Measurements from ENCODE around the gene RPP21. TPM values are rescaled to one million over a fixed set of nuclear protein-coding genes. Genes with fewer than 3 reads are reported as not detected.

The RPP21 gene
- total RNA-seq, 4 donors from 2014 or later: 71.4 to 106 (median 91.1) TPM

- WGBS: 83% methylated on average over 3 of the region's 3 CpGs
- Histone ChIP-seq H3K4me3 (no peak overlapping the region), H3K36me3 (peaks cover 70% of the 10 kb centered on the region)
These were observed 13.0 kb upstream of the RPP21 start for GRCh38 chr6:30331981-30332380.

GRCh38 chr6:30334075-30334783 lies 10.7 kb upstream of the RPP21 start:
- WGBS: 91% methylated on average over 2 of the region's 2 CpGs
- no peak for TF ChIP-seq EP300 (IDR thresholded peaks at IDR 0.05)
- TF ChIP-seq POLR2A (IDR thresholded peaks at IDR 0.05): no peak
- TF ChIP-seq, protein P1, sequence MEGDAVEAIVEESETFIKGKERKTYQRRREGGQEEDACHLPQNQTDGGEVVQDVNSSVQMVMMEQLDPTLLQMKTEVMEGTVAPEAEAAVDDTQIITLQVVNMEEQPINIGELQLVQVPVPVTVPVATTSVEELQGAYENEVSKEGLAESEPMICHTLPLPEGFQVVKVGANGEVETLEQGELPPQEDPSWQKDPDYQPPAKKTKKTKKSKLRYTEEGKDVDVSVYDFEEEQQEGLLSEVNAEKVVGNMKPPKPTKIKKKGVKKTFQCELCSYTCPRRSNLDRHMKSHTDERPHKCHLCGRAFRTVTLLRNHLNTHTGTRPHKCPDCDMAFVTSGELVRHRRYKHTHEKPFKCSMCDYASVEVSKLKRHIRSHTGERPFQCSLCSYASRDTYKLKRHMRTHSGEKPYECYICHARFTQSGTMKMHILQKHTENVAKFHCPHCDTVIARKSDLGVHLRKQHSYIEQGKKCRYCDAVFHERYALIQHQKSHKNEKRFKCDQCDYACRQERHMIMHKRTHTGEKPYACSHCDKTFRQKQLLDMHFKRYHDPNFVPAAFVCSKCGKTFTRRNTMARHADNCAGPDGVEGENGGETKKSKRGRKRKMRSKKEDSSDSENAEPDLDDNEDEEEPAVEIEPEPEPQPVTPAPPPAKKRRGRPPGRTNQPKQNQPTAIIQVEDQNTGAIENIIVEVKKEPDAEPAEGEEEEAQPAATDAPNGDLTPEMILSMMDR (IDR thresholded peaks at IDR 0.05): no peak
- no peak for TF ChIP-seq POLR2AphosphoS5 (IDR thresholded peaks at IDR 0.05)
- H3K9me3 ChIP-seq: no peaks in the 10 kb centered on the region

More at GRCh38 chr6:30331981-30332380, 13.0 kb upstream of the RPP21 start:
- peaks cover 6% of the 10 kb centered on the region for H3K4me1 ChIP-seq
- no peaks in the 10 kb centered on the region for H3K27me3 ChIP-seq
- H3K9me3 ChIP-seq: no peaks in the 10 kb centered on the region
- no peak for DNase-seq (ENCODE audit: low spot score in 2 of 2)
- TF ChIP-seq POLR2A (IDR thresholded peaks at IDR 0.05) (no peak), POLR2AphosphoS5 (IDR thresholded peaks at IDR 0.05) (no peak), EP300 (IDR thresholded peaks at IDR 0.05) (no peak)
- TF ChIP-seq, protein P1 (IDR thresholded peaks at IDR 0.05): no peak
- no peak overlapping the region for H3K27ac ChIP-seq

GRCh38 chr6:30340589-30341054 lies 4.3 kb upstream of the RPP21 start:
- no peak for DNase-seq (ENCODE audit: low spot score in 2 of 2)
- peaks cover 63% of the 10 kb centered on the region for H3K36me3 ChIP-seq
- H3K4me3 ChIP-seq: no peak overlapping the region
- H3K27me3 ChIP-seq: no peaks in the 10 kb centered on the region
- peaks cover 6% of the 10 kb centered on the region for H3K4me1 ChIP-seq
- WGBS: 86% methylated on average over 6 of the region's 6 CpGs
- TF ChIP-seq EP300 (IDR thresholded peaks at IDR 0.05): no peak
- no peak for TF ChIP-seq POLR2A (IDR thresholded peaks at IDR 0.05)
- no peak for TF ChIP-seq POLR2AphosphoS5 (IDR thresholded peaks at IDR 0.05)
- TF ChIP-seq, protein P1 (IDR thresholded peaks at IDR 0.05): no peak
- H3K27ac ChIP-seq: no peak overlapping the region
- no peaks in the 10 kb centered on the region for H3K9me3 ChIP-seq

More at GRCh38 chr6:30334075-30334783, 10.7 kb upstream of the RPP21 start:
- DNase-seq (ENCODE audit: low spot score in 2 of 2): no peak
- H3K4me1 ChIP-seq: no peaks in the 10 kb centered on the region
- peaks cover 88% of the 10 kb centered on the region for H3K36me3 ChIP-seq
- H3K4me3 ChIP-seq: no peak overlapping the region
- no peaks in the 10 kb centered on the region for H3K27me3 ChIP-seq
- H3K27ac ChIP-seq: no peak overlapping the region

GRCh38 chr6:30341218-30341617 lies 3.7 kb upstream of the RPP21 start:
- over 99% methylated on average over 3 of the region's 3 CpGs for WGBS
- H3K36me3 ChIP-seq: peaks cover 57% of the 10 kb centered on the region
- DNase-seq (ENCODE audit: low spot score in 2 of 2): no peak
- TF ChIP-seq POLR2A (IDR thresholded peaks at IDR 0.05) (no peak), POLR2AphosphoS5 (IDR thresholded peaks at IDR 0.05) (no peak), EP300 (IDR thresholded peaks at IDR 0.05) (no peak)
- TF ChIP-seq, protein P1 (IDR thresholded peaks at IDR 0.05): no peak
- H3K9me3 ChIP-seq: no peaks in the 10 kb centered on the region
- no peak overlapping the region for H3K4me3 ChIP-seq
- no peaks in the 10 kb centered on the region for H3K27me3 ChIP-seq
- H3K27ac ChIP-seq: no peak overlapping the region
- peaks cover 11% of the 10 kb centered on the region for H3K4me1 ChIP-seq

DNA sequence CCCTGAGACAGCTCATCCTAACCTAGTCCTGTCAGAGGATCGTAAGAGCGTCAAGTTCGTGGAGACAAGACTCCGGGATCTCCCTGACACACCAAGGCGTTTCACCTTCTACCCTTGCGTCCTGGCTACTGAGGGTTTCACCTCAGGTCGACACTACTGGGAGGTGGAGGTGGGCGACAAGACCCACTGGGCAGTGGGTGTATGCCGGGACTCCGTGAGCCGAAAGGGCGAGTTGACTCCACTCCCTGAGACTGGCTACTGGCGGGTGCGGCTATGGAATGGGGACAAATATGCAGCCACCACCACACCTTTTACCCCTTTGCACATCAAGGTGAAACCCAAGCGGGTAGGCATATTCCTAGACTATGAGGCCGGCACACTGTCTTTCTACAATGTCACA lies 3.2 kb upstream of the RPP21 start:
- no peak for DNase-seq (ENCODE audit: low spot score in 2 of 2)
- H3K4me1 ChIP-seq: peaks cover 12% of the 10 kb centered on the region
- H3K27ac ChIP-seq: no peak overlapping the region
- no peak for TF ChIP-seq POLR2A (IDR thresholded peaks at IDR 0.05)
- no peak for TF ChIP-seq POLR2AphosphoS5 (IDR thresholded peaks at IDR 0.05)
- TF ChIP-seq, protein P1 (IDR thresholded peaks at IDR 0.05): no peak
- TF ChIP-seq EP300 (IDR thresholded peaks at IDR 0.05): no peak
- no peaks in the 10 kb centered on the region for H3K9me3 ChIP-seq
- H3K36me3 ChIP-seq: peaks cover 55% of the 10 kb centered on the region
- H3K4me3 ChIP-seq: no peak overlapping the region
- no peaks in the 10 kb centered on the region for H3K27me3 ChIP-seq
- WGBS: 93% methylated on average over 16 of the region's 16 CpGs
